ENCODE data around the gene ERLIN1.

The ERLIN1 gene

DNA sequence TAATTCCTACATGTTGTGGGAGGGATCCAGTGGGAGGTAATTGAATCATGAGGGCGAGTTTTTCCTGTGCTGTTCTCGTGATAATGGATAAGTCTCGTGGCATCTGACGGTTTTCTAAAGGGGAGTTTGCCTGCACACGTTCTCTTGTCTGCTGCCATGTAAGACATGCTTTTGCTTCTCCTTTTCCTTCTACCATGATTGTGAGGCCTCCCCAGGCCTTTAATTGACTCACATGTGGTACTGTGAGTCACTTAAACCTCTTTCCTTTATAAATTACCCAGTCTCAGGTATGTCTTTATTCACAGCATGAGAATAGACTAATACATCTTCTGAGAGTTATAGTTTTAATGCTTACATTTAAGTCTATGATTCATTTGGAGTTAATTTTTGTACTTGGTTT, 81.5 kb downstream of the ERLIN1 start:
- no peaks in the 10 kb centered on the region for H3K27me3 ChIP-seq (ENCODE audit: low read depth, low read length)
- no peaks in the 10 kb centered on the region for H3K36me3 ChIP-seq (ENCODE audit: control insufficient read depth in 1 of 2, insufficient read depth in 2 of 2, low read length in 2 of 2)
- no peak overlapping the region for H3K4me3 ChIP-seq (ENCODE audit: low read depth in 1 of 2, low read length in 2 of 2)
- no peaks in the 10 kb centered on the region for H3K9me3 ChIP-seq (ENCODE audit: control insufficient read depth in 1 of 2, low read length in 2 of 2)
- no peak overlapping the region for H3K27ac ChIP-seq (ENCODE audit: low read length)
- no peaks in the 10 kb centered on the region for H3K4me1 ChIP-seq (ENCODE audit: control insufficient read depth in 1 of 2, insufficient read depth in 2 of 2, low read length in 2 of 2)

- Histone ChIP-seq H3K4me1 (ENCODE audit: control insufficient read depth in 1 of 2, insufficient read depth in 2 of 2, low read length in 2 of 2) (no peaks in the 10 kb centered on the region), H3K4me3 (ENCODE audit: low read depth in 1 of 2, low read length in 2 of 2) (no peak overlapping the region), H3K36me3 (ENCODE audit: control insufficient read depth in 1 of 2, insufficient read depth in 2 of 2, low read length in 2 of 2) (no peaks in the 10 kb centered on the region), H3K9me3 (ENCODE audit: control insufficient read depth in 1 of 2, low read length in 2 of 2) (peaks cover 0 to under 1% of the 10 kb centered on the region in 2 donors), H3K27ac (ENCODE audit: low read length) (no peak overlapping the region), H3K27me3 (ENCODE audit: low read depth, low read length) (no peaks in the 10 kb centered on the region)
Measured at GRCh38 chr10:100103581-100103980, 82.2 kb downstream of the ERLIN1 start.

- Histone ChIP-seq H3K27me3 (ENCODE audit: low read depth, low read length) (no peaks in the 10 kb centered on the region), H3K9me3 (ENCODE audit: control insufficient read depth in 1 of 2, low read length in 2 of 2) (peaks cover 0 to 7% of the 10 kb centered on the region in 2 donors), H3K36me3 (ENCODE audit: control insufficient read depth in 1 of 2, insufficient read depth in 2 of 2, low read length in 2 of 2) (no peaks in the 10 kb centered on the region), H3K4me3 (ENCODE audit: low read depth in 1 of 2, low read length in 2 of 2) (no peak overlapping the region), H3K27ac (ENCODE audit: low read length) (no peak overlapping the region), H3K4me1 (ENCODE audit: control insufficient read depth in 1 of 2, insufficient read depth in 2 of 2, low read length in 2 of 2) (no peaks in the 10 kb centered on the region)
Measured at GRCh38 chr10:100101192-100102076, 84.4 kb downstream of the ERLIN1 start.

DNA sequence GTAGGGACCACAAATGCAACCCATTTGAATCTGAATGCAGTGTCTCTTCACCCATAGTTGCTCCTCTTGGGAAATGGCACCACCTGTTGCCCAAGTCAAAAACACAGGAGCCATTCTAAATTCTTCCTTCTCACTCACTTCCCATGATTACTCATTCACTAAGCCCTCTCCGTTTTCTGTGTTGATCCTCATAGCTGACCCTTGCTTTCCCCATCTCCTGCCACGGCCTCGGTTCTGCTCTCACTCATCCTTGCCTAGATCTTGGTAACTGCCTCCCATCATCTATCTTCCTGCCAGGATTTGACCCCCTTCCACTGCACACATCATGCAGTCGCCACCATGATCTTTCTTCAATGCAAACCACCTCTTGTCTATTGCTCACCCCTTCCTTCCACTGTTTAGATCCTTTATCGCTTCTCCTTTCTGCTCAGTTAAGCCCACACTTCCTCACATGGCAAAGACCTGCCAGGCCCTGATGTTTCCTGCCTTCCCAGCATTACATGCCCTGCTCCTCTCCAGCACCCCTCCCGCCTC, 85.1 kb downstream of the ERLIN1 start:
- Histone ChIP-seq H3K9me3 (ENCODE audit: control insufficient read depth in 1 of 2, low read length in 2 of 2) (peaks cover 0 to 7% of the 10 kb centered on the region in 2 donors), H3K27ac (ENCODE audit: low read length) (no peak overlapping the region), H3K4me3 (ENCODE audit: low read depth in 1 of 2, low read length in 2 of 2) (no peak overlapping the region), H3K27me3 (ENCODE audit: low read depth, low read length) (no peaks in the 10 kb centered on the region), H3K36me3 (ENCODE audit: control insufficient read depth in 1 of 2, insufficient read depth in 2 of 2, low read length in 2 of 2) (no peaks in the 10 kb centered on the region), H3K4me1 (ENCODE audit: control insufficient read depth in 1 of 2, insufficient read depth in 2 of 2, low read length in 2 of 2) (no peaks in the 10 kb centered on the region)

Measured in muscle layer of duodenum (tissue), 2 donors.